Mucosa of rectum (tissue), 2 donors: ENCODE data around the gene TUBGCP6.

Experiments
- H3K27ac ChIP-seq, 2 donors: one replicate each; pipeline ENCODE4 v1.7.0; 2013; ENCODE audit warnings: inconsistent platforms in 2 of 2, low read depth in 2 of 2, low read length in 2 of 2
- H3K27me3 ChIP-seq, 2 donors: one replicate each; pipeline ENCODE4 v1.7.0; 2013; ENCODE audit warnings: low read length in 2 of 2; ENCODE audit not compliant: control insufficient read depth in 2 of 2, insufficient read depth in 2 of 2
- H3K36me3 ChIP-seq, 2 donors: one replicate each; pipeline ENCODE4 v1.7.0; 2013; ENCODE audit warnings: low read length in 2 of 2; ENCODE audit not compliant: control insufficient read depth in 2 of 2, insufficient read depth in 2 of 2
- H3K4me1 ChIP-seq, 2 donors: one replicate each; pipeline ENCODE4 v1.7.0; 2013; ENCODE audit warnings: low read length in 2 of 2, mild to moderate bottlenecking in 1 of 2; ENCODE audit not compliant: control insufficient read depth in 2 of 2, insufficient read depth in 2 of 2
- H3K4me3 ChIP-seq, 2 donors: one replicate each; pipeline ENCODE4 v1.7.0; 2013; ENCODE audit warnings: low read length in 2 of 2
- H3K9ac ChIP-seq, 2 donors: one replicate each; pipeline ENCODE4 v1.7.0; 2013; ENCODE audit warnings: low read length in 2 of 2, low read depth in 1 of 2, mild to moderate bottlenecking in 1 of 2
- H3K9me3 ChIP-seq, 2 donors: one replicate each; pipeline ENCODE4 v1.7.0; 2013; ENCODE audit warnings: low read length in 2 of 2; ENCODE audit not compliant: control insufficient read depth in 2 of 2
- donor health status: healthy.
- donor health status: Normal muscosa, but diverticular disease.

The TUBGCP6 gene

DNA sequence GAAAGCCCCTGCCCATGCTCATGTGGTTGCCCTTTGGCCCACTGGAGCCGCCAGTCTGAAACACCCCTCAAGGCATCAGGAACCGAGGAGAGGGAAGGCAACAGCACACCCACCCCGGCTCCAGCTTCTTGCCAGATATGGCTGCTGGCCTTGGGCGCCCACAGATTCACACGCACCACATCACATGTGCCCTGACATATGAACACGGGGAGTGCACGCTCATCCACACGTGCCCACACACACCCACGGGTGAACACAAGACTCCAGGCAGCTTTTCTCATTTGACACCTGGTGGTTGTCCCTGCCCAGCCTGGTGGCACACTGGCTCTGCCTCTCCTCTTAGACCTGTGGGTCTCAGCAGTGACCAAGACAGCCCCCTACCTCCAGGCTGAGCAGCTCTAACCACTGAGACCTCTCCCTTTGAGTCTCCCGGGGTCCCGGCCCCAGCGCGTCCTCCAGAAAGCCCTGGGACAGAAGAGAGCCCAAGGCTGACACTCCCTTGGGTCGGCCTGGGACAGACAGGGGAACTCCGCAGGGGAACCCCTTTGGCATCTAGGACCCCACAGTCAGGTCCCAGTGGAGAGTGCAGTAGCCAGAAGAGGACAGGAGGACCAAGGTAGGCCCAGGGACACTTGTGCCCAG is 19.4 kb upstream of the TUBGCP6 start:
- Histone ChIP-seq H3K9ac (no peak overlapping the region), H3K36me3 (no peaks in the 10 kb centered on the region), H3K27me3 (peaks cover 7 to 18% of the 10 kb centered on the region in 2 donors), H3K27ac (no peak overlapping the region), H3K4me3 (no peak overlapping the region), H3K4me1 (peaks cover 0 to 5% of the 10 kb centered on the region in 2 donors), H3K9me3 (no peaks in the 10 kb centered on the region)

- Histone ChIP-seq H3K9me3 (no peaks in the 10 kb centered on the region), H3K27ac (no peak overlapping the region), H3K4me1 (peaks cover 0 to 4% of the 10 kb centered on the region in 2 donors), H3K27me3 (peaks cover 12 to 23% of the 10 kb centered on the region in 2 donors), H3K36me3 (no peaks in the 10 kb centered on the region), H3K4me3 (no peak overlapping the region), H3K9ac (no peak overlapping the region)
Observed at GRCh38 chr22:50262973-50263617, 18.3 kb upstream of the TUBGCP6 start.

DNA sequence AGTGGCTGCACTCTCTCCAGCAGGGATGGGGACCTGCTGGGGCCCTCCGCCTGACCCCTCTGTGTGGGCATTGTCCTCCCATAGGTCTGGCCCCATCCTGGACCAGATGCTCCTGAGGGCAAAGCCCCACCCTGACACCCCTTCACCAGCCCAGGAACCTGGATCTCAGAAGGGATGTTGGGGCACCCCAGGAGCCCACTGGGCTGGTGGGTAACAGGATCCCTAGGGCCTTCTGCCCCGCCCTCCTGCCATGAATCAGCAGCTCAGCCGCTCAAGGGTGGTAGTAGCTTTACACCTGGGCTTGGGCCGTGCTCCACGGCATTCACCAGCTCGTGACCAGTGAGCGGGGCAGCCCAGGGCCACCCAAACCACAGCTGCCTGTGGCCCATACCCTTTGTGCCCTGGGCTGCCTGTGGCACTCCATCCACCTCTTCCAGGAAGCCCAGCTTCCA is 17.7 kb upstream of the TUBGCP6 start:
- Histone ChIP-seq H3K9me3 (no peaks in the 10 kb centered on the region), H3K36me3 (no peaks in the 10 kb centered on the region), H3K27ac (no peak overlapping the region), H3K4me3 (no peak overlapping the region), H3K4me1 (no peaks in the 10 kb centered on the region), H3K9ac (no peak overlapping the region), H3K27me3 (peaks cover 12 to 24% of the 10 kb centered on the region in 2 donors)

DNA sequence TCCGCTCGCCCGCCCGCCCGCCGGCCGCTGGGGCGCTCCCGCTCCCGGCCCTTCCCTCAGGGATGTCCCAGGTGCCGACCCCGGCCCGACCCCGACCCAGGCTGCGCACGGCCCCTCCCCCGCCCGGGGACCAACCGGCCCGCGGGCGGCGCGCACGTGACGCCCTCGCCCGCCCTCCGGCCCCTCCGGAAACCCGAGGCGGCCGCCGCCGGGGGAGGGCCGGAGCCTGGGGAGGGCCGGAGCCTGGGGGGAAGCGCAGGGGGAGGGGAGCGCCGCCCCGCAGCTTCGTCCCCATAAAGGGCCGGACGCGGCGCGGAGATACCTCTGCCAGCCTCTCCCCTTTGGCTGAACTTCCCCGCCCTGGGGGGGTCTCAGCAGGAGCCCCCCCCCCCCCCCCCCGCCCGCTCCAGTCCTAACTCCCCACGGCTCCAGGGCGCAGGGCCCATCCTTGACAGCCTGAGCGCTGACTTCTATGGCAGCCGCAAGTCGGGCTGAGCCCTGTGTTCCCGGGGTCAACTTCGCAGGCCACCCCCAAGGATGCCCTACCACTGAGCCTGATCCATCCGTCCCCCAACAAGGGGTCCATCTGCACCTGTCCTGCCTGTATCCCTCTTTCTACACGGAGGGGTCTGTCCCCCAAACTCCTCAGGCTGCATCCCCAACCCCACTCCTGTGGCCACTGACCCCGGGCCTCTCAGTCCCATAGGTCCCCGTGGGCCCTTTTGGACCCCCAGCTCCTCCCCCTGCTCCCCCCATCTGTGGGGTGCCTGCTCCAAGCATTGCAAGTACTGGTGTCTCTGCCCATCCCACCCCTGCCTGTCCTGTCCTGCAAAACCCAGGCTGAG is 17.0 kb upstream of the TUBGCP6 start, which contains the start of gene MAPK12:
Gene MAPK12, minus strand, starts transcription at position 69 of the 845 bp plus-strand sequence. CDS start 174 bp downstream, outside the sequence.
- Histone ChIP-seq H3K9ac (no peak within 1 kb of the TSS), H3K4me1 (no peaks in the 10 kb centered on the region), H3K27me3 (peaks cover 14 to 23% of the 10 kb centered on the region in 2 donors), H3K36me3 (no peaks in the 10 kb centered on the region), H3K27ac (no peak within 1 kb of the TSS), H3K4me3 (peak within 1 kb of the TSS; percentile 39 to 52), H3K9me3 (no peaks in the 10 kb centered on the region)

DNA sequence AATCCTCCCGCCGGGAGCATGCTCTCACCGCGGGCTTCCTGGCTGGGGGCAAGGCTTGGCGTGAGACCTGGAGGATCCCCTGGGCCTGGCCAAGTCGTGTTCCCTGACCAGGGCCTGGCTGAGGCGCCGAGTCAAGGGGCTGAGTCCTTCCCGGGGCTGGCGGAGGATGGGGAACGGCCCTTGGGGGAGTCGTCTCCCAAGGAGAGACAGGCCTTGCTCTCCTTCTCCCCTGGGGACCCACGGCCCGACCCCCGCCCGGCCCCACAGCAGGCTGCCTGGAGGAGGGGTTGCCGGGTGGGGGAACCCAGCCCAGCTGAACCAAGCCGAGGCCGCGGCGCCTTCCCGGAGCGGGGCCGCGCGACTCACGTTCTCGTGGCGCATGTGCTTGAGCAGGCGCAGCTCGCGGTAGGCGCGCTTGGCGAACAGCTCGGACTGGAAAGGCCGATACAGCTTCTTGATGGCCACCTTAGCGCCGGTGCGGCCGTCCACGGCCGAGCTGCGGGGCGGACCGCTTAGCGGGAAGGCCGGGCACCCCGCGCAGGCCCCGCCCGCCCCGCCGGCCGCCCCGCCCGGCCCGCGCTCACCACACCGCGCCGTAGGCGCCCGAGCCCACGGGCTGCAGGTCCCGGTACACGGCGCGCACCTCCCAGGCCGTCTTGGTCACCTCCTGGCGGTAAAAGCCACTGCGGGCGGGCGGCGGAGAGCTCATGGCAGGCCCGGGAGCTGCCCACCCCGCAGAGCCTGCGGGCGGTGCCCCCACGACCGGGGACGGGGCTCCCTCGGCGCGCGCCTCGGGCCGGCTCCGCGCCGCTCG is 16.2 kb upstream of the TUBGCP6 start:
- no peaks in the 10 kb centered on the region for H3K4me1 ChIP-seq
- no peak overlapping the region for H3K27ac ChIP-seq
- peak overlapping the region; percentile 39 to 52 for H3K4me3 ChIP-seq

GRCh38 chr22:50260434-50260800 is 15.6 kb upstream of the TUBGCP6 start:
- H3K27ac ChIP-seq = no peak overlapping the region
- peaks cover 14 to 20% of the 10 kb centered on the region in 2 donors for H3K27me3 ChIP-seq
- H3K9me3 ChIP-seq = no peaks in the 10 kb centered on the region
- no peaks in the 10 kb centered on the region for H3K4me1 ChIP-seq
- H3K9ac ChIP-seq = no peak overlapping the region
- H3K4me3 ChIP-seq = peak overlapping the region in 1 of 2 donors; percentile 52
- no peaks in the 10 kb centered on the region for H3K36me3 ChIP-seq

More for the DNA sequence above, 16.2 kb upstream of the TUBGCP6 start:
- Histone ChIP-seq H3K9ac (no peak overlapping the region), H3K36me3 (no peaks in the 10 kb centered on the region), H3K9me3 (no peaks in the 10 kb centered on the region), H3K27me3 (peaks cover 14 to 20% of the 10 kb centered on the region in 2 donors)

DNA sequence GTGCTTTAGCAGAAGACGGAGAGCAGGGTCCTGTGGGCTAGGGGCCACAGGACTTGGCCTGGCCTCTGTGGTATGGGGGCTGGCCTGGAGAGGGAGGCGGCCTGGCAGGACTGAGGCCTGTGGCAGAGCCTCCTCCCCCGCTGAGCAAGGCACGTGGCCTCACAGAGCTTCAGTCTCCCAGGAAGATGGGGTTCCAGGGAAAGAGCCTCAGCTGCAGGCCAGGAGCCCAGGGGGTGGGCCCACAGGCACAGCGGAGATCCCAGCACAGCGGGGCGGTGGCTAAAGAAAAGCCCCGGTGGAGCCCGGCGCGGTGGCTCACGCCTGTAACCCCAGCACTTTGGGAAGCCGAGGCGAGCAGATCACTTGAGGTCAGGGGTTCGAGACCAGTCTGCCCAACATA is 14.5 kb upstream of the TUBGCP6 start:
- Histone ChIP-seq H3K9me3 (no peaks in the 10 kb centered on the region), H3K36me3 (no peaks in the 10 kb centered on the region), H3K4me3 (no peak overlapping the region), H3K9ac (no peak overlapping the region), H3K27me3 (peaks cover 14 to 20% of the 10 kb centered on the region in 2 donors), H3K4me1 (no peaks in the 10 kb centered on the region), H3K27ac (no peak overlapping the region)

DNA sequence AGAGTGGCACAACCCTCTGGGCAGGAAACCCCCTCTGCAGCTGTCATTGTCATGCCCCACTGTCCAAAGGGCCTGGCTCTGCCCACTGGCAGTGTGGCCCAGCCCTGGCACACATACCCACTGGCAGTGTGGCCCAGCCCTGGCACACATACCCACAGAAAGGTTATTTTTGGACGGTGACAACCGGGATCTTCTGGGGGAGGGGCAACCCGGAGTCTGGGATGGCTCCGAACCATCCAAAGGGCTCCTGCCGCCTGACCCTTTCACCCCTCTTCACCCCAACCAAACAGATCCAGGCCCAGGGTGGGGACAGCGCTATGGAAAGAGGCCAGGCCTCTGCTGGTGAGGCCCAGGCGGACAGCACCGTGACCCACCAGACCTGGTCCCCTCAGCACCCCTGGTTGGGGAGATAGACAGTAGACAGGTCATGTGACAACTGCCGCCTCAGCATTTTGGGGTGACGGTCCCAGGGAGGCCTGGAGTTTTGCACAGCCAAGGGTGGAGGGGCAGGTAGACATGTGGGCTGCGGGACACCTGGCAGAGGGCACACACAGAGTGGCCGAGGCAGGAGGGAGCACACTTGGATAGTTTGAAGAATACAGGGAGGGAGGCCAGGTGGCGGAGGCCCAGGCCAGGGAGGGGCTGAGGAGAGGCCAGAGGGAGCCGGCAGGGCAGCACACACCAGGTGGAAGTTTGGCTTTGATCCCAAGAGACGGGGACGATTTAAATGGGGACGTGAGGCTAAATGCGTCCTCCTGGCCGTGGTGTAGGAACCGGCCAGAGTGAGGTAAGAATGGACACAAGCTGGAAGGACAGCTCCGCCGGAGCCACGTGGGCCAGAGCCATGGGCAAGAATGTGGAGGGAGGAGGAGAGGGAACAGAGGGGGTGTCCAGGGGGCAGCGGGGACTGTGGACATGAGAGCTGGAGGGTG is 13.8 kb upstream of the TUBGCP6 start:
- H3K4me3 ChIP-seq = no peak overlapping the region
- H3K27ac ChIP-seq = no peak overlapping the region
- H3K4me1 ChIP-seq = no peaks in the 10 kb centered on the region
- H3K9ac ChIP-seq = no peak overlapping the region
- H3K36me3 ChIP-seq = no peaks in the 10 kb centered on the region
- H3K9me3 ChIP-seq = no peaks in the 10 kb centered on the region
- peaks cover 14 to 20% of the 10 kb centered on the region in 2 donors for H3K27me3 ChIP-seq
